ENCODE measurements around the gene TOMM20.

Gene TOMM20

GRCh38 chr1:235127732-235128455 lies 743 bp downstream of the TOMM20 start:
- H3K9ac ChIP-seq (ENCODE audit: insufficient read length): peak overlapping the region; percentile 99
- peak overlapping the region; percentile 84 for H3K27ac ChIP-seq
- TF ChIP-seq EZH2 (IDR thresholded peaks at IDR 0.05): no peak
- no peak for TF ChIP-seq POLR2AphosphoS5 (IDR thresholded peaks at IDR 0.05; ENCODE audit: borderline replicate concordance, low read depth, low read length)
- no peak for TF ChIP-seq FOXP2 (optimal IDR thresholded peaks at IDR 0.05; ENCODE audit: control extremely low read depth, extremely low read length, insufficient read depth)
- peaks cover 53% of the 10 kb centered on the region for H3K36me3 ChIP-seq (ENCODE audit: insufficient read depth, low read length)
- no peak for DNase-seq (ENCODE audit: low read depth, low spot score)
- peak overlapping the region; percentile 100 for H3K4me3 ChIP-seq
- no peaks in the 10 kb centered on the region for H3K9me3 ChIP-seq (ENCODE audit: low read depth, low read length)

GRCh38 chr1:235127203-235127602 lies 1.4 kb downstream of the TOMM20 start:
- Histone ChIP-seq H3K27ac (peak overlapping the region; percentile 36; the same call in 1 of the 2 replicates), H3K36me3 (ENCODE audit: insufficient read depth, low read length) (peaks cover 53% of the 10 kb centered on the region), H3K9ac (ENCODE audit: insufficient read length) (peak overlapping the region; percentile 99), H3K4me3 (peak overlapping the region; percentile 100), H3K9me3 (ENCODE audit: low read depth, low read length) (no peaks in the 10 kb centered on the region)
- DNase-seq (ENCODE audit: low read depth, low spot score): no peak
- TF ChIP-seq EZH2 (IDR thresholded peaks at IDR 0.05) (no peak), FOXP2 (optimal IDR thresholded peaks at IDR 0.05; ENCODE audit: control extremely low read depth, extremely low read length, insufficient read depth) (no peak), POLR2AphosphoS5 (IDR thresholded peaks at IDR 0.05; ENCODE audit: borderline replicate concordance, low read depth, low read length) (no peak)

GRCh38 chr1:235124665-235125064 lies 4.0 kb downstream of the TOMM20 start:
- TF ChIP-seq EZH2 (IDR thresholded peaks at IDR 0.05): no peak
- no peak for TF ChIP-seq POLR2AphosphoS5 (IDR thresholded peaks at IDR 0.05; ENCODE audit: borderline replicate concordance, low read depth, low read length)
- no peak for TF ChIP-seq FOXP2 (optimal IDR thresholded peaks at IDR 0.05; ENCODE audit: control extremely low read depth, extremely low read length, insufficient read depth)
- no peak for DNase-seq (ENCODE audit: low read depth, low spot score)
- Histone ChIP-seq H3K4me3 (no peak overlapping the region), H3K9me3 (ENCODE audit: low read depth, low read length) (no peaks in the 10 kb centered on the region), H3K36me3 (ENCODE audit: insufficient read depth, low read length) (peaks cover 72% of the 10 kb centered on the region), H3K27ac (no peak overlapping the region), H3K9ac (ENCODE audit: insufficient read length) (no peak overlapping the region)

GRCh38 chr1:235124111-235124510 lies 4.5 kb downstream of the TOMM20 start:
- H3K9me3 ChIP-seq (ENCODE audit: low read depth, low read length): no peaks in the 10 kb centered on the region
- H3K9ac ChIP-seq (ENCODE audit: insufficient read length): no peak overlapping the region
- no peak overlapping the region for H3K27ac ChIP-seq
- H3K36me3 ChIP-seq (ENCODE audit: insufficient read depth, low read length): peaks cover 78% of the 10 kb centered on the region
- no peak for TF ChIP-seq POLR2AphosphoS5 (IDR thresholded peaks at IDR 0.05; ENCODE audit: borderline replicate concordance, low read depth, low read length)
- no peak for TF ChIP-seq EZH2 (IDR thresholded peaks at IDR 0.05)
- no peak for TF ChIP-seq FOXP2 (optimal IDR thresholded peaks at IDR 0.05; ENCODE audit: control extremely low read depth, extremely low read length, insufficient read depth)
- no peak for DNase-seq (ENCODE audit: low read depth, low spot score)
- H3K4me3 ChIP-seq: no peak overlapping the region

- Histone ChIP-seq H3K9me3 (ENCODE audit: low read depth, low read length) (no peaks in the 10 kb centered on the region), H3K4me3 (no peak overlapping the region), H3K9ac (ENCODE audit: insufficient read length) (no peak overlapping the region), H3K27ac (no peak overlapping the region), H3K36me3 (ENCODE audit: insufficient read depth, low read length) (peaks cover 91% of the 10 kb centered on the region)
- TF ChIP-seq POLR2AphosphoS5 (IDR thresholded peaks at IDR 0.05; ENCODE audit: borderline replicate concordance, low read depth, low read length) (no peak), FOXP2 (optimal IDR thresholded peaks at IDR 0.05; ENCODE audit: control extremely low read depth, extremely low read length, insufficient read depth) (no peak), EZH2 (IDR thresholded peaks at IDR 0.05) (no peak)
- no peak for DNase-seq (ENCODE audit: low read depth, low spot score)
These were observed 6.3 kb downstream of the TOMM20 start for GRCh38 chr1:235122348-235122747.

GRCh38 chr1:235113183-235113917 lies 15.3 kb downstream of the TOMM20 start:
- Histone ChIP-seq H3K9ac (ENCODE audit: insufficient read length) (peak overlapping the region; percentile 3), H3K4me3 (no peak overlapping the region), H3K27ac (peak overlapping the region; percentile 76; the same call in 1 of the 2 replicates), H3K36me3 (ENCODE audit: insufficient read depth, low read length) (peaks cover 97% of the 10 kb centered on the region), H3K9me3 (ENCODE audit: low read depth, low read length) (no peaks in the 10 kb centered on the region)
- no peak for DNase-seq (ENCODE audit: low read depth, low spot score)
- TF ChIP-seq FOXP2 (optimal IDR thresholded peaks at IDR 0.05; ENCODE audit: control extremely low read depth, extremely low read length, insufficient read depth): no peak
- TF ChIP-seq POLR2AphosphoS5 (IDR thresholded peaks at IDR 0.05; ENCODE audit: borderline replicate concordance, low read depth, low read length): no peak
- TF ChIP-seq EZH2 (IDR thresholded peaks at IDR 0.05): no peak

GRCh38 chr1:235112297-235113182 lies 16.1 kb downstream of the TOMM20 start:
- H3K9me3 ChIP-seq (ENCODE audit: low read depth, low read length): no peaks in the 10 kb centered on the region
- H3K27ac ChIP-seq: peak overlapping the region; percentile 76
- DNase-seq (ENCODE audit: low read depth, low spot score): no peak
- TF ChIP-seq EZH2 (IDR thresholded peaks at IDR 0.05) (no peak), POLR2AphosphoS5 (IDR thresholded peaks at IDR 0.05; ENCODE audit: borderline replicate concordance, low read depth, low read length) (no peak), FOXP2 (optimal IDR thresholded peaks at IDR 0.05; ENCODE audit: control extremely low read depth, extremely low read length, insufficient read depth) (no peak)
- peak overlapping the region; percentile 3 for H3K9ac ChIP-seq (ENCODE audit: insufficient read length)
- peaks cover 92% of the 10 kb centered on the region for H3K36me3 ChIP-seq (ENCODE audit: insufficient read depth, low read length)
- H3K4me3 ChIP-seq: no peak overlapping the region

GRCh38 chr1:235111107-235111506 lies 17.5 kb downstream of the TOMM20 start:
- H3K4me3 ChIP-seq: no peak overlapping the region
- no peak for TF ChIP-seq FOXP2 (optimal IDR thresholded peaks at IDR 0.05; ENCODE audit: control extremely low read depth, extremely low read length, insufficient read depth)
- TF ChIP-seq EZH2 (IDR thresholded peaks at IDR 0.05): no peak
- no peak for TF ChIP-seq POLR2AphosphoS5 (IDR thresholded peaks at IDR 0.05; ENCODE audit: borderline replicate concordance, low read depth, low read length)
- DNase-seq (ENCODE audit: low read depth, low spot score): no peak
- H3K27ac ChIP-seq: peak overlapping the region; percentile 57
- H3K9me3 ChIP-seq (ENCODE audit: low read depth, low read length): no peaks in the 10 kb centered on the region
- H3K9ac ChIP-seq (ENCODE audit: insufficient read length): no peak overlapping the region
- peaks cover 80% of the 10 kb centered on the region for H3K36me3 ChIP-seq (ENCODE audit: insufficient read depth, low read length)

All from SK-N-MC (cell line).